HCT116 (cell line): ENCODE data around the gene G6PC2. TPM values are rescaled to one million over a fixed set of nuclear protein-coding genes. Genes with fewer than 3 reads are reported as not detected.

Source experiments
- ATAC-seq: fragments of 200-7000 bp; cut with Tn5 transposase; 2 replicates; pipeline ENCODE4 v1.9.1; 2020; ENCODE audit warnings: mild to moderate bottlenecking, moderate library complexity
- BruUV-seq: library from RNA; stranded (reverse); fragments of 400-500 nt; replicated peaks from 2 replicates; lab custom pipeline; 2021; lab: Mats Ljungman, UMichigan
- CTCF ChIA-PET: fragments of 300-600 bp; sonication (Branson Sonifier 250); formaldehyde crosslinking; loops from one replicate; lab custom pipeline; 2021; ENCODE audit warnings: antibody characterized with exemption; lab: Charles Lee
- POLR2A ChIA-PET: fragments of 300-600, 350-600 bp; sonication (Branson Sonifier 250); formaldehyde crosslinking; loops from one replicate; lab custom pipeline; 2021; ENCODE audit warnings: antibody characterized with exemption; lab: Charles Lee
- RAD21 ChIA-PET, 2 experiments: fragments of 300-600 bp; sonication (Branson Sonifier 250); formaldehyde crosslinking; loops; one replicate each; lab custom pipeline; 2023; ENCODE audit warnings: low total read pairs in 2 of 2; ENCODE audit not compliant: uncharacterized antibody in 2 of 2, unreplicated experiment in 2 of 2, low non-redundant PET in 1 of 2; lab: Charles Lee
- DNase-seq: peaks from one replicate; pipeline ENCODE4 v3.0.0-alpha.2; 2010; ENCODE audit warnings: low read depth, low spot score
- H2AFZ ChIP-seq: fragments of 200-600 bp; shearing (Covaris generic), sonication (generic); 2 replicates; pipeline ENCODE4 v1.6.1; 2017; ENCODE audit warnings: low read depth, mixed run types, mixed read lengths, antibody characterized with exemption, low read length; ENCODE audit not compliant: poor library complexity, severe bottlenecking
- H3K27ac ChIP-seq: 2 replicates; pipeline ENCODE4 v1.5.1; 2012; ENCODE audit warnings: low read depth, low read length
- H3K27me3 ChIP-seq: fragments of 200-600 bp; sonication (generic); 2 replicates; pipeline ENCODE4 v1.6.1; 2016; ENCODE audit warnings: mixed run types, low read length, mixed read lengths; ENCODE audit not compliant: insufficient read depth
- H3K36me3 ChIP-seq, 2 experiments: fragments of 200-500 bp in 1 of 2; fragments of 200-600 bp in 1 of 2; sonication (Bioruptor generic) in 1 of 2; sonication (generic) in 1 of 2; 2 replicates each; pipeline versions ENCODE4 v1.5.1 to v1.6.1; 2014 to 2016; ENCODE audit warnings: low read length in 2 of 2, inconsistent platforms in 1 of 2, mixed read lengths in 1 of 2, mixed run types in 1 of 2; ENCODE audit not compliant: insufficient read depth in 2 of 2, control insufficient read depth in 1 of 2
- H3K4me1 ChIP-seq, 2 experiments: fragments of 200-600 bp in 1 of 2; sonication (generic) in 1 of 2; 2 replicates each; pipeline versions ENCODE4 v1.5.1 to v1.6.1; 2012 to 2017; ENCODE audit warnings: low read length in 2 of 2, inconsistent platforms in 1 of 2, mild to moderate bottlenecking in 1 of 2, mixed read lengths in 1 of 2, mixed run types in 1 of 2, moderate library complexity in 1 of 2; ENCODE audit not compliant: insufficient read depth in 2 of 2, control insufficient read depth in 1 of 2
- H3K4me2 ChIP-seq: fragments of 200-600 bp; sonication (generic); 2 replicates; pipeline ENCODE4 v1.6.1; 2017; ENCODE audit warnings: mixed run types, low read length, mixed read lengths
- H3K4me3 ChIP-seq, 2 experiments: fragments of 200-600 bp in 1 of 2; sonication (generic) in 1 of 2; replicated peaks in 1 of 2; 2 replicates each; pipeline ENCODE4 v1.5.1; 2011 to 2016; ENCODE audit warnings: low read length in 2 of 2, control low read depth in 1 of 2, low read depth in 1 of 2, mild to moderate bottlenecking in 1 of 2, mixed read lengths in 1 of 2, mixed run types in 1 of 2
- H3K79me2 ChIP-seq: fragments of 200-600 bp; sonication (generic); 2 replicates; pipeline ENCODE4 v1.6.1; 2017; ENCODE audit warnings: mild to moderate bottlenecking, mixed run types, low read length, moderate library complexity, mixed read lengths; ENCODE audit not compliant: insufficient read depth
- H3K9ac ChIP-seq: fragments of 200-600 bp; sonication (generic); 2 replicates; pipeline ENCODE4 v1.6.1; 2016; ENCODE audit warnings: low read length, mixed read lengths
- H3K9me2 ChIP-seq: fragments of 200-600 bp; sonication (generic), shearing (Covaris generic); 2 replicates; pipeline ENCODE4 v1.6.1; 2017; ENCODE audit warnings: mixed run types, mild to moderate bottlenecking, moderate library complexity; ENCODE audit not compliant: insufficient read depth
- H3K9me3 ChIP-seq, 2 experiments: fragments of 200-500 bp in 1 of 2; fragments of 200-600 bp in 1 of 2; sonication (Bioruptor generic) in 1 of 2; sonication (generic) in 1 of 2; 2 replicates each; pipeline ENCODE4 v1.6.1; 2014 to 2017; ENCODE audit warnings: low read length in 2 of 2, mixed read lengths in 2 of 2, inconsistent platforms in 1 of 2, low read depth in 1 of 2, mild to moderate bottlenecking in 1 of 2, mixed run types in 1 of 2, moderate library complexity in 1 of 2; ENCODE audit not compliant: control insufficient read depth in 1 of 2, insufficient read depth in 1 of 2
- H4K20me1 ChIP-seq: fragments of 200-600 bp; sonication (generic), shearing (Covaris generic); 2 replicates; pipeline ENCODE4 v1.6.1; 2017; ENCODE audit warnings: mixed run types, mild to moderate bottlenecking, moderate library complexity; ENCODE audit not compliant: insufficient read depth
- CBX3 ChIP-seq: IDR thresholded peaks from 2 replicates; pipeline ENCODE4 v1.6.1; 2012; ENCODE audit warnings: low read depth
- CEBPB ChIP-seq: IDR thresholded peaks from 2 replicates; pipeline ENCODE4 v1.6.1; 2012; ENCODE audit warnings: low read depth
- EGR1 ChIP-seq: IDR thresholded peaks from 2 replicates; pipeline ENCODE4 v1.6.1; 2012; ENCODE audit warnings: low read depth
- EZH2 ChIP-seq: fragments of 200-600 bp; sonication (generic); IDR thresholded peaks from 2 replicates; pipeline ENCODE4 v1.6.1; 2017; ENCODE audit warnings: antibody characterized with exemption, mixed run types
- FOSL1 ChIP-seq: IDR thresholded peaks from 2 replicates; pipeline ENCODE4 v1.6.1; 2012; ENCODE audit warnings: low read depth
- POLR2A ChIP-seq: IDR thresholded peaks from 2 replicates; pipeline ENCODE4 v1.7.0; 2011; ENCODE audit warnings: borderline replicate concordance; ENCODE audit not compliant: insufficient read depth, insufficient read length; ENCODE audit errors: extremely low read depth
- POLR2AphosphoS5 ChIP-seq: IDR thresholded peaks from 2 replicates; pipeline ENCODE4 v1.6.1; 2011; ENCODE audit warnings: mild to moderate bottlenecking, low read depth, low read length, moderate library complexity
- RAD21 ChIP-seq: IDR thresholded peaks from 2 replicates; pipeline ENCODE4 v1.6.1; 2012; ENCODE audit warnings: low read depth, mild to moderate bottlenecking
- REST ChIP-seq: IDR thresholded peaks from 2 replicates; pipeline ENCODE4 v1.6.1; 2012; ENCODE audit warnings: low read depth
- SP1 ChIP-seq: IDR thresholded peaks from 2 replicates; pipeline ENCODE4 v1.6.1; 2012; ENCODE audit warnings: low read depth
- SRF ChIP-seq: IDR thresholded peaks from 2 replicates; pipeline ENCODE4 v1.6.1; 2012; ENCODE audit warnings: low read depth
- TCF7L2 ChIP-seq: IDR thresholded peaks from 2 replicates; pipeline ENCODE4 v1.7.0; 2011; ENCODE audit warnings: borderline replicate concordance, inconsistent platforms; ENCODE audit not compliant: insufficient read depth, insufficient read length; ENCODE audit errors: extremely low read depth
- YY1 ChIP-seq: IDR thresholded peaks from 2 replicates; pipeline ENCODE4 v1.6.1; 2011; ENCODE audit warnings: low read length, low read depth, moderate library complexity, mild to moderate bottlenecking; ENCODE audit not compliant: insufficient replicate concordance; ENCODE audit errors: extremely low read depth
- ZFX ChIP-seq: fragments of 450-650 bp; IDR thresholded peaks from 2 replicates; pipeline ENCODE4 v1.6.1; 2017
- ZNF274 ChIP-seq: fragments of 200-500 bp; sonication (Bioruptor generic); IDR thresholded peaks from 2 replicates; pipeline ENCODE4 v1.6.1; 2014; ENCODE audit warnings: mild to moderate bottlenecking, low read depth, low read length, inconsistent platforms
- intact Hi-C: fragments of 100-400 bp; cut with micrococcal nuclease; formaldehyde crosslinking; loops from 2 replicates; pipeline ENCODE4 v1.10.0; 2022
- total RNA-seq: library from RNA; stranded (reverse); gene quantifications from one replicate; pipeline ENCODE4 v1.2.1, GENCODE V29; 2021; ENCODE audit not compliant: unreplicated experiment
- TF ChIP-seq, protein P1 (sequence below): IDR thresholded peaks from 2 replicates; pipeline ENCODE4 v1.6.1; 2011; ENCODE audit warnings: mild to moderate bottlenecking, low read length, moderate library complexity; ENCODE audit not compliant: insufficient replicate concordance; ENCODE audit errors: extremely low read depth
- TF ChIP-seq, protein P2 (sequence below): IDR thresholded peaks from 2 replicates; pipeline ENCODE4 v1.6.1; 2012

Gene G6PC2
- total RNA-seq, 1 experiment from 2014 or later = not detected

DNA sequence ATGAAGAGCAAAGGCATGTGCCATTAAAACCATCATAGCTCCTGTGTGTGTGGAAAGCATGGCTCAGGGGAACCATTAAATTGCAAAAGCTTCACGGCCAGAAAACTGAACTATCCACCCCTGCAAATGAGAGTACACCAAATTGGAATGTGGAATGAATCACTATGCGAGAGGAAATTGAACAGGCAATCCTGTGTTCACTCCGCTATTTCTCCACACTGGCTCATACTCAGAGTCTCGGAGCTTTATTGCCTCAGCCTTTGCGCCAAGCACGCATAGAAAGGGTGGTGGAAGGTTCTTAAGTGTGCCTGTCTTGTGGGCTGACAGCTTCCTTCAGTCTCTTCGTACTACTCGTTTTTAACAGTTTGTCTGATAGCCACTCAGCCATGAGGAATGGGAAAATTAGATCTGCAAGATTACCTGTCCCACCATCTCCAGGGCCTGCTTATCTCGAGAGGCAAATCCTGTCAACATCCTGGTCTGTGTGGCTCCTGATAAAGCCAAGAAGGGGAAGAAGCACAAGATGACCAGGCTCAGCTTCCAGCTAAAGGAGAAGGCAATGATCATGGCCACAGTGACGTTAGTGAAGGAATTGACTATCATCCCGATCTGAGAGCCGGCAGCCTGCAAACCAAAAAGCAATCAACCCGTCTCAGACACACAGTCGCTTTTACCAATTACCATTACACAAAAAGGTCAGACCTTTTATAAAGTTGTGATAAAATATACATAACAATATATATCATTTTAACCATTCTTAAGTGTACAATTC is 34.9 kb downstream of the G6PC2 start:
- ChIA-PET RAD21 (no interaction called here), POLR2A (no interaction called here), CTCF (no interaction called here)
- H2AFZ ChIP-seq = no peak overlapping the region
- TF ChIP-seq CBX3 (no peak), POLR2AphosphoS5 (no peak), EZH2 (no peak), ZNF274 (no peak), RAD21 (no peak), POLR2A (no peak), SRF (no peak), CEBPB (no peak), TCF7L2 (no peak), ZFX (no peak), SP1 (no peak), EGR1 (no peak), REST (no peak), FOSL1 (no peak), YY1 (no peak)
- TF ChIP-seq, protein P1, sequence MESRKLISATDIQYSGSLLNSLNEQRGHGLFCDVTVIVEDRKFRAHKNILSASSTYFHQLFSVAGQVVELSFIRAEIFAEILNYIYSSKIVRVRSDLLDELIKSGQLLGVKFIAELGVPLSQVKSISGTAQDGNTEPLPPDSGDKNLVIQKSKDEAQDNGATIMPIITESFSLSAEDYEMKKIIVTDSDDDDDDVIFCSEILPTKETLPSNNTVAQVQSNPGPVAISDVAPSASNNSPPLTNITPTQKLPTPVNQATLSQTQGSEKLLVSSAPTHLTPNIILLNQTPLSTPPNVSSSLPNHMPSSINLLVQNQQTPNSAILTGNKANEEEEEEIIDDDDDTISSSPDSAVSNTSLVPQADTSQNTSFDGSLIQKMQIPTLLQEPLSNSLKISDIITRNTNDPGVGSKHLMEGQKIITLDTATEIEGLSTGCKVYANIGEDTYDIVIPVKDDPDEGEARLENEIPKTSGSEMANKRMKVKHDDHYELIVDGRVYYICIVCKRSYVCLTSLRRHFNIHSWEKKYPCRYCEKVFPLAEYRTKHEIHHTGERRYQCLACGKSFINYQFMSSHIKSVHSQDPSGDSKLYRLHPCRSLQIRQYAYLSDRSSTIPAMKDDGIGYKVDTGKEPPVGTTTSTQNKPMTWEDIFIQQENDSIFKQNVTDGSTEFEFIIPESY = no peak
- TF ChIP-seq, protein P2, sequence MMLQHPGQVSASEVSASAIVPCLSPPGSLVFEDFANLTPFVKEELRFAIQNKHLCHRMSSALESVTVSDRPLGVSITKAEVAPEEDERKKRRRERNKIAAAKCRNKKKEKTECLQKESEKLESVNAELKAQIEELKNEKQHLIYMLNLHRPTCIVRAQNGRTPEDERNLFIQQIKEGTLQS = no peak
- H3K9me3 ChIP-seq = no peaks in the 10 kb centered on the region
- no peaks in the 10 kb centered on the region for H3K9me2 ChIP-seq
- intact Hi-C loops = no loop called here
- H3K79me2 ChIP-seq = no peaks in the 10 kb centered on the region
- no peak overlapping the region for H3K9ac ChIP-seq
- DNase-seq = no peak
- H3K27ac ChIP-seq = no peak overlapping the region
- BruUV-seq = no TSS peak
- no peaks in the 10 kb centered on the region for H3K27me3 ChIP-seq
- no peaks in the 10 kb centered on the region for H3K36me3 ChIP-seq
- H3K4me1 ChIP-seq = no peaks in the 10 kb centered on the region
- no peak overlapping the region for H3K4me2 ChIP-seq
- H3K4me3 ChIP-seq = no peak overlapping the region
- no peak for ATAC-seq
- no peaks in the 10 kb centered on the region for H4K20me1 ChIP-seq
